Endodermal cell (in vitro differentiated cells): ENCODE measurements around the gene DAND5. TPM values are rescaled to one million over a fixed set of nuclear protein-coding genes. Genes with fewer than 3 reads are reported as not detected.

ENCODE experiments used
- DNase-seq: peaks from one replicate; pipeline ENCODE4 v3.0.0-alpha.2; 2017
- H3K27ac ChIP-seq: 2 replicates; pipeline ENCODE4 v1.5.1; 2013; ENCODE audit warnings: mild to moderate bottlenecking, low read depth, low read length, moderate library complexity
- H3K27me3 ChIP-seq: 2 replicates; pipeline ENCODE4 v1.6.1; 2013; ENCODE audit warnings: mild to moderate bottlenecking, low read length, moderate library complexity; ENCODE audit not compliant: insufficient read depth, control insufficient read depth, poor library complexity, severe bottlenecking
- H3K36me3 ChIP-seq: 2 replicates; pipeline ENCODE4 v1.7.0; 2013; ENCODE audit warnings: mild to moderate bottlenecking, low read length, moderate library complexity; ENCODE audit not compliant: control insufficient read depth, insufficient read depth
- H3K4me1 ChIP-seq: one replicate; pipeline ENCODE4 v1.7.0; 2013; ENCODE audit warnings: low read length; ENCODE audit not compliant: control insufficient read depth, insufficient read depth
- H3K4me3 ChIP-seq: 2 replicates; pipeline ENCODE4 v1.5.1; 2013; ENCODE audit warnings: mild to moderate bottlenecking, low read length, moderate library complexity
- H3K9ac ChIP-seq: 2 replicates; pipeline ENCODE4 v1.6.1; 2013; ENCODE audit warnings: mild to moderate bottlenecking, low read length, moderate library complexity; ENCODE audit not compliant: poor library complexity, severe bottlenecking; ENCODE audit errors: extremely low read depth
- H3K9me3 ChIP-seq: 2 replicates; pipeline ENCODE4 v1.6.1; 2013; ENCODE audit warnings: mild to moderate bottlenecking, low read length, moderate library complexity; ENCODE audit not compliant: control insufficient read depth
- H3K27ac Mint-ChIP-seq: 2 replicates; pipeline ENCODE4 v1.8.0; 2020; ENCODE audit warnings: mixed read lengths
- H3K27me3 Mint-ChIP-seq: 2 replicates; pipeline ENCODE4 v1.8.0; 2021; ENCODE audit warnings: mild to moderate bottlenecking, mixed read lengths; ENCODE audit not compliant: insufficient read depth
- H3K36me3 Mint-ChIP-seq: 2 replicates; pipeline ENCODE4 v1.8.0; 2020; ENCODE audit warnings: low read depth, mixed read lengths
- H3K4me1 Mint-ChIP-seq: 2 replicates; pipeline ENCODE4 v1.8.0; 2020; ENCODE audit warnings: mixed read lengths
- H3K4me3 Mint-ChIP-seq: 2 replicates; pipeline ENCODE4 v1.8.0; 2020; ENCODE audit warnings: mild to moderate bottlenecking, moderate library complexity, mixed read lengths
- H3K9me3 Mint-ChIP-seq: 2 replicates; pipeline ENCODE4 v1.8.0; 2020; ENCODE audit warnings: mild to moderate bottlenecking, mixed read lengths
- CTCF ChIP-seq: fragments of 200-600 bp; sonication (generic); conservative IDR thresholded peaks from 2 replicates; pipeline ENCODE4 v1.5.0; 2021; ENCODE audit warnings: antibody characterized with exemption, mild to moderate bottlenecking
- WGBS, 2 experiments: methylation state at CpG; one replicate each; pipeline versions ENCODE4 v1.1.5 to v1.1.7; 2013; ENCODE audit warnings: missing lambda C conversion rate in 2 of 2, mixed read lengths in 1 of 2; ENCODE audit not compliant: insufficient coverage in 1 of 2, insufficient read length in 1 of 2; 5-methylcytosine and 5-hydroxymethylcytosine counted together
- total RNA-seq, 2 donors: library from RNA; stranded (reverse); fragmentation: NEBNext Ultra II Directional in 1 of 2; extraction: Animal tissue kit (Norgen Biotek cat#: 25700) in 1 of 2; gene quantifications; 2 replicates in 1 of 2; 3 replicates in 1 of 2; pipeline ENCODE4 v1.2.1, GENCODE V29; 2021

The DAND5 gene
- total RNA-seq, 2 donors from 2014 or later: 0.13 to 0.40 TPM

DNA sequence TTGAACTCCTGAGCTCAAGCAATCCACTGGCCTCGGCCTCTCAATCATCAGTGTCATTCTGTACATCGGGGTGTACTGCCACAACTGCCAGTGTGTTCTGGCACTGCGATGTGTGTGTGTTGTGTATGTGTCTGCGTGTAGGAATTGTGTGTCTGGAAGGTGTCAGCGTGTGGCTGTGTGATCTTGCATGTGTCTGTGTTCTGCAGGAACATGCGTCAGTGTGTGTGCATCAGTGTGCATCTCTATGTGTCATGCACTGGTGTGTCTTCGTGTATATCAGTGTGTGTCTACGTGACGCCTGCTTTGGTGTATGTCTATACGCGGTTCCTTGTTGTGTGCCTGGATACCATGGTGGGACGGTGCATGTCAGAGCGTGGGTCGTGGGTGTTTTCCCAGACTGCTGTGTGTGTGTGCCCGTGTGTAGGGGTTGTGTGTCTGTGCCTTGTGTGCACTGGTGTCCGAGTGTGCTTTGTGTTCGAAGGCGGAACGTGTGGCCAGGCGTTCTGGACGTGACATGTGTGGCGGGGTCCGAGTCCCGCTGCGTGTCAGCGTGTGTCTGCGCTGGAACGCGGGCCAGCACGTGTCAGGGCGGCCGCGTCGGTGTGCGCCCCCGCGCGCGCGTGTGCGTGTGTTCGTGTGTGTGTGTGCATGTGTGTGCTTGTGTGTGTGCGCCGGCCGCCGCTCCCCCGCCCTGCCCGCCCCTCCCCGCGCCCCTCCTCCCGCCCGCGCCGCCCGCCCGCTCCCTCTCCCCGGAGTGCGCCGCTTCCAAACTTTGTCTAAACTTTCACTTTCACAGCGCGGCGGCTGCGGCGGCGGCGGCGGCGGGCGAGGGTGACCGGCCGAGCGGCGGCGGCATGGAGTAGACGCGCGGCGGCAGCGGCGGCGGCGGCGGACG is 25.6 kb downstream of the DAND5 start, which contains the start of gene NFIX:
TSS of gene NFIX (plus strand) at position 775 of the 895 bp plus-strand sequence. CDS start 363 bp downstream, outside the sequence.
- no peaks in the 10 kb centered on the region for H3K9me3 Mint-ChIP-seq
- peaks cover 88% of the 10 kb centered on the region for H3K27me3 ChIP-seq

DNA sequence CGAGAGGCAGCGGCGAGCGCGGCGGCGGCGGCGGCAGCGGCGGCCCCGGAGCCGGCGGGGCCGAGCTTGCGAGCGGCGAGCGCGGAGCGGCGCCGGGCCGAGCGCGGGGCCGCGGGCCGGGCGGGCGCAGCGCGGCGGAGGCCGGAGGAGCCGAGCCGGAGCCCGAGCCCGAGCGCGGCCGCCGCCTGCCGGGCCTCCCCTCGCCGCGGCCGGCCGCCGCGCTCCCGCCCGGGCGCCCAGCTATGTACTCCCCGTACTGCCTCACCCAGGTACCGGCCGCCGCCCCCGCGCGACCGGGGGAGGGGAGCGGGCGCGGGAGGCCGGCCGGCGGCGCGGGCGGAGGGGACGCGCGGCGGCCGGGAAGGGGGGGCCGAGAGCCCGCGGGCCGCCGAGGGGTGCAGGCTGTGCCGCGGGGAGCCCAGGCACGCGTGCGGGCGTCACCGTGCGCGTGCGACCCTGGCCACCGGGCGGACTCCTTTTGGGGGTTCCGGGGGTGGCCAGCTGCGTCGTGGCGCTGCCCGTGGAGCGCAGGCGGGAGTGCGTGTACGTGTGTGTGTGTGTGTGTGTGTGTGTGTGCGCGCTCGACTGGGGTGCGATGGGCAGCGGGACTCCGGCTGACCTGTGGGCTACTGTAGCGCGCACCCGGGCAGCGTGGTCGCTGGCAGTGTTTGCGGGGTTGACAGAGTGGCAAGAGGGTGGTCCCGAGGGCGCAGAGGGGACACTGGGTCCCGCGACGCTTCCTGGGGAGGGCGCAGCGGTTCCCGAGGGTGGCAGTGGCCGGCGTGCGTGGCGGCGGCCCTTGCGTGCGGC is 26.4 kb downstream of the DAND5 start:
- no peak for DNase-seq
- WGBS, 2 experiments: 3 to 9% methylated on average over 12 to 129 of the region's 129 CpGs
- Histone ChIP-seq H3K9me3 (no peaks in the 10 kb centered on the region), H3K4me3 (no peak overlapping the region), H3K36me3 (no peaks in the 10 kb centered on the region), H3K9ac (no peak overlapping the region), H3K27me3 (peaks cover 90% of the 10 kb centered on the region), H3K27ac (no peak overlapping the region), H3K4me1 (no peaks in the 10 kb centered on the region)
- no peaks in the 10 kb centered on the region for H3K4me1 Mint-ChIP-seq
- no peaks in the 10 kb centered on the region for H3K9me3 Mint-ChIP-seq
- TF ChIP-seq CTCF: no peak
- H3K27ac Mint-ChIP-seq: no peak overlapping the region
- H3K4me3 Mint-ChIP-seq: peak overlapping the region; percentile 40
- no peaks in the 10 kb centered on the region for H3K36me3 Mint-ChIP-seq
- peaks cover 93% of the 10 kb centered on the region for H3K27me3 Mint-ChIP-seq

More for the DNA sequence above, 25.6 kb downstream of the DAND5 start, which contains the start of gene NFIX:
- Mint-ChIP-seq H3K4me3 (peak within 1 kb of the TSS; percentile 48), H3K4me1 (no peaks in the 10 kb centered on the region), H3K27ac (no peak within 1 kb of the TSS), H3K36me3 (no peaks in the 10 kb centered on the region), H3K27me3 (peaks cover 91% of the 10 kb centered on the region)
- H3K4me3 ChIP-seq: no peak within 1 kb of the TSS
- H3K9ac ChIP-seq: no peak within 1 kb of the TSS
- no peaks in the 10 kb centered on the region for H3K9me3 ChIP-seq
- H3K4me1 ChIP-seq: no peaks in the 10 kb centered on the region
- H3K36me3 ChIP-seq: no peaks in the 10 kb centered on the region
- no peak within 1 kb of the TSS for H3K27ac ChIP-seq
- 18 to 48% methylated on average over 11 to 82 of the region's 84 CpGs for WGBS, 2 experiments
- peak; percentile 68 for DNase-seq
- TF ChIP-seq CTCF: no peak

- Mint-ChIP-seq H3K27me3 (peaks cover 93% of the 10 kb centered on the region), H3K36me3 (no peaks in the 10 kb centered on the region), H3K4me3 (peak overlapping the region; percentile 40), H3K9me3 (no peaks in the 10 kb centered on the region), H3K27ac (no peak overlapping the region), H3K4me1 (no peaks in the 10 kb centered on the region)
- 11 to 15% methylated on average over 13 to 46 of the region's 52 CpGs for WGBS, 2 experiments
- H3K9me3 ChIP-seq: no peaks in the 10 kb centered on the region
- H3K4me3 ChIP-seq: no peak overlapping the region
- no peak overlapping the region for H3K9ac ChIP-seq
- no peak overlapping the region for H3K27ac ChIP-seq
- H3K27me3 ChIP-seq: peaks cover 90% of the 10 kb centered on the region
- no peaks in the 10 kb centered on the region for H3K4me1 ChIP-seq
- peak; percentile 42 for TF ChIP-seq CTCF
- DNase-seq: peak; percentile 82
- H3K36me3 ChIP-seq: no peaks in the 10 kb centered on the region
Measured at GRCh38 chr19:12996406-12997094, 27.2 kb downstream of the DAND5 start.
